Muscle of leg (tissue), 11 donors: ENCODE results near the gene TMEM53. TPM values are rescaled to one million over a fixed set of nuclear protein-coding genes. Genes with fewer than 3 reads are reported as not detected.
A peak's percentile ranks its signal among the peaks of the same experiment; 100 is the strongest.

Source experiments
- DNase-seq: peaks from one replicate; pipeline ENCODE4 v3.0.0; 2013
- H3K27ac ChIP-seq: one replicate; pipeline ENCODE4 v1.5.1; 2013; ENCODE audit warnings: mild to moderate bottlenecking, low read length, control low read depth
- H3K27me3 ChIP-seq: one replicate; pipeline ENCODE4 v1.6.1; 2013; ENCODE audit warnings: low read length; ENCODE audit not compliant: control insufficient read depth, insufficient read depth
- H3K36me3 ChIP-seq: one replicate; pipeline ENCODE4 v1.6.1; 2013; ENCODE audit warnings: low read length; ENCODE audit not compliant: control insufficient read depth, insufficient read depth
- H3K4me1 ChIP-seq: one replicate; pipeline ENCODE4 v1.6.1; 2013; ENCODE audit warnings: low read length; ENCODE audit not compliant: control insufficient read depth, insufficient read depth
- H3K4me3 ChIP-seq: one replicate; pipeline ENCODE4 v1.5.1; 2013; ENCODE audit warnings: low read length, control low read depth
- H3K9me3 ChIP-seq: replicated peaks from 2 replicates; pipeline ENCODE4 v1.6.1; 2013; ENCODE audit warnings: low read depth, low read length; ENCODE audit not compliant: control insufficient read depth
- WGBS: methylation state at CpG from one replicate; pipeline ENCODE4 v1.1.5; 2013; ENCODE audit warnings: missing lambda C conversion rate; ENCODE audit not compliant: insufficient coverage; 5-methylcytosine and 5-hydroxymethylcytosine counted together
- polyA plus RNA-seq, 8 donors: library from polyadenylated mRNA; unstranded; fragments of 120-200 nt; gene quantifications; one replicate each; pipeline versions ENCODE4 v1.2.1 to v1.2.3, GENCODE V29; 2013; ENCODE audit warnings: inconsistent platforms in 1 of 8, low replicate concordance in 1 of 8; ENCODE audit not compliant: insufficient read length in 8 of 8, insufficient read depth in 1 of 8
- total RNA-seq: library from RNA; stranded (reverse); fragments of 120-200 nt; gene quantifications from one replicate; pipeline ENCODE4 v1.2.4, GENCODE V29; 2013

Gene TMEM53
- total and polyA plus RNA-seq, 9 donors: 3.5 to 7.8 (median 6.2) TPM

DNA sequence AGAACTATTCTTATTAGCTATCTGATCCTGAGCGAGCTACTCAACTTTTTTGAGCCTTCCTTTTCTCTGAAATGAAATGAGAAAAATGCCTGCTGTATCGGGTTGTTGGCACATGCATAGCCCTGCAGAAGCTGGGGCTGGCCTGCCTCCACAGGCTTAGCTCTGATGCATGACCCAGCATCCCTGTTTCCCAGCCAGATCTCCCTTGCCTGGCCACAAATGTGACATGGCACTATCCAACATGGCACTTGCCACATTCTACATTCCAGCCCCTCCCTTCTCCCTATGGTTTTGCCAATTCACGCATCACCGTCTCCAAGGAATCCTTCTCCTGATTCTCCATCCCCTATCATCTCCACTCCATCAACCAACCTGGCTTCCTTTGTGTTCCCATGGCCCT, 42.9 kb upstream of the TMEM53 start:
- no peaks in the 10 kb centered on the region for H3K36me3 ChIP-seq
- no peaks in the 10 kb centered on the region for H3K27me3 ChIP-seq
- no peaks in the 10 kb centered on the region for H3K4me1 ChIP-seq
- H3K9me3 ChIP-seq: no peaks in the 10 kb centered on the region
- DNase-seq: no peak
- WGBS: 78% methylated on average over 4 of the region's 4 CpGs
- no peak overlapping the region for H3K27ac ChIP-seq
- no peak overlapping the region for H3K4me3 ChIP-seq

DNA sequence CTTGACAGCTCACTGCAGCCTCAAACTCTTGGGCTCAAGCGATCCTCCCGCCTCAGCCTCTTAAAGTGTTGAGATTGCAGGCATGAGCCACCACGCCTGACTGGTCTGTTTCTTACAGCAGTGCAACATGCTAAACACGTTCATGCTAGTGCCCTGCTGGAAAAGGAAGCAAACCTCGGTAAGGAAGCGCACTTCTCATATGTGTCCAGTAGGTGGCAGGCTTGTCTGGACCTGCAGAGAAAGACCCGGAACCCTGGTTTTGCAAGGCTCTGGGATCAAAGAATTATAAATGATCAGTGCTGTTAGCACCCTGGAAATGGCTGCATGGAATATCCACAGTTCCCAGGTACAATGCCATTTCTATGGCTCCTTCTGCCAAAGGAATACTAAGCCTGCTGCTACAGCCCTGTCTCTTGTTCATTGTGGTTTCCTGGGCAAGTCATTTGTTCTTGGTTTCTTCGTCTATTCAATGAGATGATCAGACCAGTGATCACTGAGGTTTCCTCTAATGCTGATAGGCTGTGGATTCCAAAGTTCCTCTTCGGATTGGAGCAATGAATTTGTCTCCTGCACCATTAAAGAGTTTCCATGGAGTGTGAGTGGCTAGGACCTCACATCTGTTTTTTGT, 40.8 kb upstream of the TMEM53 start:
- Histone ChIP-seq H3K4me1 (no peaks in the 10 kb centered on the region), H3K36me3 (no peaks in the 10 kb centered on the region), H3K27me3 (peaks cover 2% of the 10 kb centered on the region), H3K9me3 (no peaks in the 10 kb centered on the region), H3K27ac (no peak overlapping the region), H3K4me3 (no peak overlapping the region)
- 12% methylated on average over 6 of the region's 9 CpGs for WGBS
- DNase-seq: peak; percentile 80

DNA sequence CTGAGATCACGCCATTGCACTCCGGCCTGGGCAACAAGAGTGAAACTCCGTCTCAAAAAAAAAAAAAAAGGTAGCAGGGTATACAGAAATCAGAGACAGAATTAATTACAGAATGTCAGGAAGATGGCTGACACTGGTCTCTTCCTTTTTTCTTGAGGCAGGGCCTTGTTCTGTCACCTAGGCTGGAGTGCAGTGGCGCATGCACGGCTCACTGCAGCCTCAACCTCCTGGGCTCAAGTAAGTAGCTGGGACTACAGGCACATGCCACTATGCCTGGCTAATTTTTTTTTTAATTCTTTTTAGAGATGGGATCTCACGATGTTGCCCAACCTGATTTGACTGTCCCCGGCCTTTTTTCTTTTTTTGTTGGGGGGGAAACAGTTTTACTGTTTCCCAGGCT, 40.3 kb upstream of the TMEM53 start:
- H3K36me3 ChIP-seq: no peaks in the 10 kb centered on the region
- peaks cover 2% of the 10 kb centered on the region for H3K27me3 ChIP-seq
- H3K4me3 ChIP-seq: no peak overlapping the region
- 93% methylated on average over 6 of the region's 7 CpGs for WGBS
- no peak overlapping the region for H3K27ac ChIP-seq
- no peaks in the 10 kb centered on the region for H3K9me3 ChIP-seq
- H3K4me1 ChIP-seq: no peaks in the 10 kb centered on the region
- no peak for DNase-seq

DNA sequence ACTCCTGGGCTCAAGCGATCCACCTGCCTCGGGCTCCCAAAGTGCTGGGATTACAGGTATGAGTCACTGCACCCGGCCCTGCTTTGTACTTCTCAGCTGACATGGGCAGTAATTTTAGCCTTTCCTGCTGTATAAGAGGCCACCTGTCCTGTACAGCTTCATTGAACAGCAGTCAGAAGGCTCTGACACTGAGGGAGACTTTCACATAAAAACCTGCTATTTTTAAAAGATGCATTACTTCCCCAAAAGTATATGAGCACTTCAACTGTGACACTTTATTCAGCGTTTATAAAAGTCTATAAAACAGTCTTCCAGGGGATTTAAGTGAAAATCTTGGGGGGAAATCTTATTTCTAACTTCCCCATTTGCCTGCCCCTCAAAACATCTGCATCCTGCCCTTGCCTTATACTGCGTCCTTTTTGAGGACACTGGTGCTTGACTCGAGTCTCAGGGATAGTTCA, 39.1 kb upstream of the TMEM53 start:
- no peak overlapping the region for H3K27ac ChIP-seq
- H3K4me1 ChIP-seq: no peaks in the 10 kb centered on the region
- no peak for DNase-seq
- no peaks in the 10 kb centered on the region for H3K9me3 ChIP-seq
- no peak overlapping the region for H3K4me3 ChIP-seq
- 31% methylated on average over 3 of the region's 6 CpGs for WGBS
- peaks cover 5% of the 10 kb centered on the region for H3K27me3 ChIP-seq
- H3K36me3 ChIP-seq: no peaks in the 10 kb centered on the region

DNA sequence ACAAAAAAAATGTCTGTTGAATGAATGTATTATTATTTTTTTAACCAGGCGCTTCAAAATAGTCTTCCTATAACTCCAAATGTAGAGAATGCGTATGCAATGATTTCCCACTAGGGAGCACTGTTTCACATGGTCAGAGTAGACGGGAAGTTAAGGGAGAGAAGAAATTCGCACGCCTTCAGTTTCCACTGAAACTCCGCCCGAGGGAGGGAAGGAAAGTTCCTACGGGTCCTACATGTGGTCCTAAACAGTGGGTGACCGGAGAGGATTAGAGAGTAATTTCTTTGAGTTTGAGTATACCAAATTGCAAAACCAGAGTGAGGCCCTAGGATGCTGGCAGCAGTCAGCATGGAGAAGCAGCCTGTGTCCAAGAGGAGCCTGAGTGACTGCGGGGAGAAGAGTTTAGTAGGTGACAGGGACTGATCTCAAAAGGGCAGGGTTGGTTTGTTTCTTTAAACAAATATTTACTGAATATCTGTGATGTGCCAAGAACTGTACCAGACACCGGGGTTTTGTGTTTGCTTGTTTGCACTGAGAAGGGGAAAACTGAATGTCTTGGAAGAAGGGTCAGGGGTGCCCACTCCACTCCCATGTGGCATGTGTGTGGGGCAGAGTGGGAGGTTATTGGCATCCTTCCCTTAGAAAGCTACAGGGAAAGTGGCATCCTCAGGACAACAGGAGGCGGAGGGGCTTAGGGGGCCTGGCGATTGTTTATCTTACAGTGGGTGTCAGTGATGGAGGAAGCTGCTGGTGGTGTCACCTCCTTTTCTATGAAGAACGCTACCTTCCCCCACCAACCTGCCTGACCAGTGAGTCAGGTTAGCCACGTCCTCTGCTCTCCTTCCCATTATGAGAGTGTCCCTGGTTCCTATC, 33.9 kb upstream of the TMEM53 start:
- WGBS: 46% methylated on average over 11 of the region's 15 CpGs
- peaks cover 6% of the 10 kb centered on the region for H3K27me3 ChIP-seq
- H3K27ac ChIP-seq: no peak overlapping the region
- H3K9me3 ChIP-seq: no peaks in the 10 kb centered on the region
- no peaks in the 10 kb centered on the region for H3K36me3 ChIP-seq
- peak; percentile 68 for DNase-seq
- no peaks in the 10 kb centered on the region for H3K4me1 ChIP-seq
- no peak overlapping the region for H3K4me3 ChIP-seq

DNA sequence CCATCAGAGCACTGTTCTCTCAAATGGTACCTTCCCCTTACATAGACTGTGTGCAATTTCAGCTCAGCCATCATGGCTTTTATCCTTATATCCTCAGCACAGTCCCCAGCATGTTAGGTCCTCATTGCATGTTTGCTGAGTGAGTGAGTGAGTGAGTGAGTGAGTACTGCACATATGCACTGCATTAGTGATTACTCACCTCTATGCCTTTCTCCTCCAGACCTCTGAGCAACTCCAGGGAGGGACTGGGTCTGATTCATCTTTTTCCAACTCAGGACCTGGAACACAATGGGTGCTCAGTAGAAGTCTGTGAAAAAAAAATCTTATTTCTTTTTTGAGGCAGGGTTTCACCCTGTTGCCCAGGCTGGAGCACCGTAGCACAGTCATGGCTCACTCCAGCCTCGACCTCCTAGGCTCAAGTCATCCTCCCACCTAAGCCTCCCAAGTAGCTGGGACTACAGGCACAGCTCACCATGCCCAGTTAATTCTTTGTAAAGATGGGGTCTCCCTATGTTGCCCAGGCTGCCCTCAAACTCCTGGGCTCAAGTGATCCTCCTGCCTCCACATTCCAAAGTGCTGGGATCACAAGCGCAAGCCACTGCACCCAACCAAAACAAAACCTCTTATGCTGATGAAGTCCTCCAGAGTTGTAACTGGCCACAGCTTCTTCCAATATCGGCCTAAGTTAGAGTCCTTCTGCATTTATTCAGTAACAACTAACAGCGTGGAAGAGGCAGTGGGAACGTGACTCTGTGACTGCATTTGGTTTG, 33.0 kb upstream of the TMEM53 start:
- H3K9me3 ChIP-seq: no peaks in the 10 kb centered on the region
- peaks cover 6% of the 10 kb centered on the region for H3K27me3 ChIP-seq
- H3K4me1 ChIP-seq: no peaks in the 10 kb centered on the region
- no peak overlapping the region for H3K27ac ChIP-seq
- no peak overlapping the region for H3K4me3 ChIP-seq
- 92% methylated on average over 3 of the region's 6 CpGs for WGBS
- no peak for DNase-seq
- no peaks in the 10 kb centered on the region for H3K36me3 ChIP-seq

DNA sequence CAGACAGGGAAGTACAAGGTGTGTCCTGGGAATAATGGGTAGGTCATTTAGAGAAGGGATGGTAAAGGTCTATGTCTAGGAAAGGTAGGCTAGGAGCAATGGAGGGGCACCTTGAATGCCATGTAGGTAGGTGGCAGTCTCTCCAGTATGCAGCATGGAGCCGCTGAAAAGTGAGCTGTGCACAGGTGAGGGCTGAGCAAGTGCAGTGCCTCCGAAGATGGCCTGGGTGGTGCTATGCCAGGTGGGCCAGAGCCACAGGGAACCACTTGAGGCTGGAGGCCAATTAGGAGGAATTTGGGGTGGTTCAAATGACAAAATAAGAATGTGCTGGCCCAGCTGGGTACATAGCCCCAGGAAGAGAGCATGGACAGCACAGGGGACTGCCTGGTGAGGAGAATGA, 31.7 kb upstream of the TMEM53 start:
- no peak for DNase-seq
- Histone ChIP-seq H3K4me3 (no peak overlapping the region), H3K4me1 (no peaks in the 10 kb centered on the region), H3K9me3 (no peaks in the 10 kb centered on the region), H3K36me3 (no peaks in the 10 kb centered on the region), H3K27ac (no peak overlapping the region), H3K27me3 (peaks cover 3% of the 10 kb centered on the region)
- WGBS: 77% methylated on average over 2 of the region's 2 CpGs

DNA sequence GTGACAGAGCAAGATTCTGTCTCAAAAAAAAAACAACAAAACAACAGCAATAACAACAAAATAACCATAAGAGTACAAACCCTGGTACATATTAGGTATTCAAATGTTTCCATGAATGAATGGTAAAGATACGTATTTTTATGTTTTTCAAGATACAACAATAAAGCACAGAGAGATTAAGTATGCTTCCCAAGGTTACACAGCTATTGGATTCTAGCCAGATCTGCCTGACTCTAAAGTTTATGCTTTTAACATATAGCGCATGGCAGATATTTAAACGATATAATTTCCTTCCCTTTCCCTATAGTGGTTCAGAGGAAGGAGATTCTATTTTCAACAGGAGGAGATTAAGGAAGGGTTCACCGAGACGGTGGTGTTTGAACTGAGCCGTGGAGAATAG, 31.2 kb upstream of the TMEM53 start:
- Histone ChIP-seq H3K4me3 (no peak overlapping the region), H3K27me3 (peaks cover 3% of the 10 kb centered on the region)
- 50% methylated on average over 3 of the region's 6 CpGs for WGBS

DNA sequence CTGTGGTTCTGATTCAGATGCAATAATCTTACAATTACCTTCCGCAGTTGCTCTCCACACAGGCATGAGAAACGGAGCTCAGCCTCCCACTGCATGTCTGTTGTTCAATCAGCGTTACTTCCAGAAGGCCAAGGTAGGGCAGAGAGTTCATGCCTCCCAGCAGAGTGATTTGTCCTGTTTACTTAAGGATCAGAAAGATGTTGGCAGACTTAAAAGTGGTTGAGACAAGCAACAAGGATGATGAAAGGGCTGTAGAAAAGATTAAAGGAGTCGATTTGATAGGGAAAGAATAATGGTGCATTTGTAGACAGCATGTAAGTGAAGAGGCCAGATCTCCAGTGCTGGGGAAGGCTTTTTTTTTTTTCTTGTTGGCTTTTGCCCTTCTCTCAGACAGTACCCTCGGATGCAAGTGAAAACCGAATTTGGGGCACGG, 26.9 kb upstream of the TMEM53 start:
- H3K36me3 ChIP-seq: no peaks in the 10 kb centered on the region
- H3K9me3 ChIP-seq: no peaks in the 10 kb centered on the region
- no peak overlapping the region for H3K27ac ChIP-seq
- no peaks in the 10 kb centered on the region for H3K4me1 ChIP-seq
- no peaks in the 10 kb centered on the region for H3K27me3 ChIP-seq
- no peak overlapping the region for H3K4me3 ChIP-seq
- DNase-seq: no peak
- 70% methylated on average over 5 of the region's 7 CpGs for WGBS

More for the DNA sequence above, 31.2 kb upstream of the TMEM53 start:
- H3K36me3 ChIP-seq: no peaks in the 10 kb centered on the region
- H3K4me1 ChIP-seq: no peaks in the 10 kb centered on the region
- no peak overlapping the region for H3K27ac ChIP-seq
- H3K9me3 ChIP-seq: no peaks in the 10 kb centered on the region
- no peak for DNase-seq

DNA sequence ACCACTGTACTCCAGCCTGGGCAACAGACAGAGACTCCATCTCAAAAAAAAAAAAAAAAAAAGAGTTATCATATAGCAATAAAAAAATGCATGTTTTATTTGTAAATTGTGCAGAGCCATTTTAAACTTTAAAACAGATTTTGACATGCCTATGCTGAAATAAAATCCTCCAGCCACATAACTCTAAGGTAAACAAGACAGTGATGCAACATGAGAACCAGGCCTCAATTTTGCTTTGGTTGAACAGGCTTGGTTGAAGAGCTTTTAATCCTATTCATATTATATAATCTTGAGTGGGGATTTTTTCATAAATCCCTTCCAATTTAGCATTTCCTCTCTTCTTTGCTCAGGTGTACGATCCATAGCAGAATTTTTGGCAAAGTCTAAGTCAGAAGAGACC, 26.3 kb upstream of the TMEM53 start:
- H3K27ac ChIP-seq: no peak overlapping the region
- no CpG with 5 or more reads among the region's 1 CpG for WGBS
- H3K9me3 ChIP-seq: no peaks in the 10 kb centered on the region
- H3K4me3 ChIP-seq: no peak overlapping the region
- no peaks in the 10 kb centered on the region for H3K4me1 ChIP-seq
- no peaks in the 10 kb centered on the region for H3K27me3 ChIP-seq
- no peak for DNase-seq
- no peaks in the 10 kb centered on the region for H3K36me3 ChIP-seq
